H54 (cell line): ENCODE data around the gene PTPRCAP.

ENCODE experiments used
- DNase-seq: peaks from one replicate; pipeline ENCODE4 v3.0.0; 2011; ENCODE audit warnings: low spot score, mixed read lengths; ENCODE audit not compliant: insufficient read length
- FAIRE-seq: peaks from 3 replicates; lab custom pipeline; 2011; peaks lifted over from hg19 to GRCh38; lab: Jason Lieb, UNC
- POLR2A ChIP-seq: IDR thresholded peaks from 2 replicates; pipeline ENCODE4 v1.6.1; 2011; ENCODE audit warnings: low read depth, mild to moderate bottlenecking, low read length

The PTPRCAP gene

DNA sequence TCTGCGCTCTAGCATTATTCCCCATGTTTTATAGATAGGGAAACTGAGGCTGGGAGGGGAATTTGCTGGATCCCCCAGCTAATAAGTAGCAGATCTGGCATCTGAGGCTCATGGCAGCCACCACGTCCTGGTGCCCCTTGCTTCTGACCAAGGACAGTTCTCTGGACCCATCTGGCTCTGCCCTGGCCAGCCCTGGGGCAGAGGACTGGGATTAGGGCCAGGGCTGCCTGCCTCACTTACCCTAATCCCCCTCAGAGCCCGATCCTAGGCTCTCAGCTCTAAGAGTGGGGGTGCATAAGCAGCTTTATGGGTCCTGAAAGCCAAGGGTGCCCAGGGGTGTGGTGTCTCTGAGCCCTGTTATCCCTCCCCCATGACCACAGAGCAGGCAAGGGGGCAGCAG is 17.6 kb upstream of the PTPRCAP start, which contains the start of gene CABP4:
CABP4 (plus strand) TSS at position 301 of the 400 bp plus-strand sequence; CDS start at position 371, 70 bp downstream.
- DNase-seq (no peak), FAIRE-seq (no peak)
- no peak for TF ChIP-seq POLR2A

DNA sequence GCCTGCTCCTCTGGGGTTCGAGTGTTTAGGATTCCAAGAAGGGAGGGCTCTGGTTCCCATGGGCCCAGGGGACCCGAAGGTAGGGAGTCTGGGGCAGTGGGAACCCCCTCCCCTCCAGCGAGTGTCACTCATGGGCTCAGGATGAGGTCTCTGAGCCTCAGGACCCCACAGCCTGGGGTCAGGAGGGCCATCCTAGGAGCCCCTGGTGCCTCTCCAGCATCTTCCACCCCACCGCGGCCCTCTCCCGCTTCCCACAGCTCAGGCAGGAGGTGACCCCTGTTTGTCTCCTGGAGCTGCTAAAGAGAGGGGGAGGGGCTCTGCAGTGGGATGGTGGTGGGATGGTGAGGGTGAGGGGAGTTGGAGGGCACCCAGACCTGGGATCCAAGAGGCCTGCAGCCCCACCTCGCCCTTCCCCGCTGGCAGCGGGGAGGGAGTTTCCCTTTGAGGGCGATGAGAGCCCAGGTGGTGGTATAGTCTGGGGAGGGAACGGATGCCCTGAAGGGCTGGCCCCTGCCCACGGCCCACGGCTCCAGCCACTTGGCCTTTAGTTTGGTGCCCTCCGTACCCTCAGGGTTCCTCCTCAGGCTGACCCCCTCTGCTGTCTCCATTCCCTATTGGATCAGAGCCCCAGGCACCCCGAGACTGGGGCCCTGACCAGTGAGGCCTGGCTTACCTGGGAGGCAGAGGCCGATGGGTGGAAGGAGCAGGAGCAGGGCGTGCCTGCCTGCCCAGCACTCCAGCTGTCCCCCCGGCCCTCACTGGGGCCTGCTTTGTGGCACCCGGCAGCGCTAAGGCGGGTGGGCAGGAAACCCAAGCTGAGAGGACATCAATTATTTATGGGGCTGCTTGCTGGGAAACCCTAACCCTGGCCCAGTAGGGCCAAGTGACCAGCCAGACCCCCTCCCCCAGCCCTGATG is 16.6 kb upstream of the PTPRCAP start:
- FAIRE-seq, result no peak
- no peak for DNase-seq
- no peak for TF ChIP-seq POLR2A

DNA sequence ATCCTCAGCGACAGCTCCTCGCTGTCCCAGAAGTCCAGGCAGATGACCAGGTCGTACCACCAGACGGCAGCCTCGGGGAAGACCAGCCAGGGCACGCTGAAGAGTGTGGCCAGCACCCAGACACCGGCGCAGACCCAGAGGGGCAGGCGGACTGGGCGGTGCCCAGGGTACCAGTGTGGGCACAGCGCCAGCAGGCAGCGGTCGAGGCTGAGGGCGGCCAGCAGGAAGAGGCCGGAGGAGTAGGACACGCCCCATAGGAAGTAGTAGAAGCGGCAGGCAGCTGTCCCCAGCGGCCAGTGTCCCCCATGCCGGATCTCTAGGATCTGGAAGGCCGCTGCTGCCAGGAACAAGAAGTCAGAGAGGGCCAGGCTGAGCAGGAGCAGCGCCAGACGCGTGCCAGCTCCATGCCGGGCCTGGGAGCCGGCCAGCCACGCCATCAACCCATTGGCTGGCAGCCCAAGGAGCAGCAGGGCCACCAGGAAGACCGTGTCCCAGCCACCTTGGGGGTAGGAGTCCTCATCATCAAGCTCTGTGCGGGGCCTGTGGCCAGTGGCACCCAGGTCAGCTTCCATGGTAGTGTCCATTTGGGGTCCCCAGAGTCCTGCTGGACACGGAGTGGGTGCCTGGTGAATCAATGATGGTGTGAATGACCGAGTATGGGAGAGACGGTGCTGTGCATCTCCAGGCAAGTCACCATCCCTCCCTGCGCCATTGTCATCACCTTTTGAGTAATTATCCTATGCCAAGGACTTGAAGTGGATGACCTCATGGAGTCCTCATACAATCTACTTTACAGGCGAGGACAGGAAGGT is 14.9 kb upstream of the PTPRCAP start, which contains the start of gene GPR152:
GPR152 (minus strand) TSS at position 589 of the 812 bp plus-strand sequence; CDS start at position 584, 5 bp downstream.
- no peak for FAIRE-seq
- TF ChIP-seq POLR2A, result no peak
- no peak for DNase-seq

DNA sequence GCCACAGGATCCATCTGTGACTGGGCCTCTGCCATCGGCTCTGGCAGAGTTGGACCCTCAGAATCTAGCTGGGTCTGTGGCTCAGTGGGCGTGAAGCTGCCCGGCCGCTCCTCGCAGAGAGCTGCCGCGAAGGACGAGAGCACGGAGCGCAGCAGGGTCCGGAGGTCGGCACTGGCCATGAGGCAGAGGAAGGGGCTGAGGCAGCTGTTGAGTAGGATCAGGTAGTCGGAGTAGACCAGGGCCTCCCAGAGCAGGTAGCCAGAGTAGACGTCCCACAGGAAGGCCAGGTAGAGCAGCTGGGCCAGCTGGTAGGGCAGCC is 14.1 kb upstream of the PTPRCAP start:
- TF ChIP-seq POLR2A, result no peak
- no peak for FAIRE-seq
- DNase-seq, result no peak

DNA sequence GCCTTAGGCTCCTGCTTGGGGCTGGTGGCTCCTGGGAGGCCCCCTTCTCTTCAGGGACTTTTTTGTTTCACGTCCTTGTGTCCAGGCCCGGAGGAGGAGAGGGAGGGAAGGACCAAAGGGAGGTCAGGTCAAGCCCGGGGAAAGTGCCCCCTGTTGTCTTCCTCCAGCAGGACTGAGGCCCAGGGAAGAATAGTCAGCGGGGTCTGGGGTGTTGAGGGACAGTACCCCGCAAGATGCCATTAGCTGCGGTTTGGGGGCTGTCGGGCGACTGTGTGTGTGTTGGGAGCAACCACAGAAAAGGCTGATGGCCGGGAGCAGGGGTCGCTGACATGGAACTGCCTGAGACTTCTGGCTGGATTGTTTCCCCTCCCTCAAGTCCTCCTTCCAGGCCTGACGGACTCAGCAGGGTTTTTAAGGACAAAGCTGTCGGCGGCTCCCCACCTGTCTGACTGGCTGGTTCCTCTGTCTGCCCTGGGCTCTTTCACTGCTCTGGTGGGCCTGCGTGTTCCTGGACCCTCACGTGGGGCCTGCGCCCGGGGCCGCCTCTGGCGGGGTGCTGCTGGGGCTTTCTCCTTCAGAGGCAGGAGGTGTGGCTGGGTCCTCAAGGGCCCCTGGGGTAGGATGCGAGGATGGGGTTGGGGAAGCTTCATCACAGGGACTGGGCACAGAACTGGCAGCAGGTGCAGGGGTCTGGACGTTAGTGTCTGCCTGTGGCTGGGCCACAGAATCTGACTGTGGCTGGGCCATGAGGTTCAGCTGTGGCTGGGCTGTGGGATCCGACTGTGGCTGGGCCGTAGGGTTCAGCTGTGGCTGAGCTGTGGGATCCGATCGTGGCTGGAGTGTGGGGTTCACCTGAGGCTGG is 13.5 kb upstream of the PTPRCAP start:
- DNase-seq, result no peak
- no peak for TF ChIP-seq POLR2A
- no peak for FAIRE-seq

DNA sequence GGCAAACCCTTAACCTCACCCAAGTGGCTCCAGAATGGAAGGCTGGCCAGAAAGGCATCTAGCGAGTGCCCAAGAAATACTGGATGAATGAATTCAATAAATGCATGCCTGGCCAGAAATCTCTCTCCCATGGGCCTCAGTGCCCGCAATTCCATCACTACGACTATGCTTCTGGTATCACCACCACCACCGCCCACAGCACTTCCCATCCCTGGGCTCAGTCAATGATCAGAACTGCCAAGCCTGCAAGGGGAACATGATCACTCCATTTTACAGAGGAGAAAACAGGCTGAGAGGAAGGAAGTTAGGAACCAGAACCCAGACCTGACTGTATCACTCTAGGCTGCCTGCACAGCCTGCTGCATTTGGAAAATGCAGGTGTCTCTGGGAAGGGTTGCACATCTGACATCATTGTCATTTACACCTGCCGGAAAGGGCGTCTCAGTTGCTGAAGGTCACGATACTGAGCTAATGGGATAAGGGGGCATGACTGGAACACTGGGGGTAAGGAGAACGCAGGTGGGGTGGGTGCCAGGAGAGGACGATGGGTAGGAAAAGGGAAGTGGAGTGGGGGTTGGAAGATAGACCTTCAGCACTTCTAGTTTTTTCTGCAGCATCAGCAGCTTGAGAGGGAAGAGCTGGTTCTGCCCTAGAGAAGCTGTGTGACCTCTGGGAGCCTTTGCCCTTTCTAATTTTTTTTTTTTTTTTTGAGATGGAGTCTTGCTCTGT is 11.8 kb upstream of the PTPRCAP start:
- no peak for FAIRE-seq
- no peak for DNase-seq

DNA sequence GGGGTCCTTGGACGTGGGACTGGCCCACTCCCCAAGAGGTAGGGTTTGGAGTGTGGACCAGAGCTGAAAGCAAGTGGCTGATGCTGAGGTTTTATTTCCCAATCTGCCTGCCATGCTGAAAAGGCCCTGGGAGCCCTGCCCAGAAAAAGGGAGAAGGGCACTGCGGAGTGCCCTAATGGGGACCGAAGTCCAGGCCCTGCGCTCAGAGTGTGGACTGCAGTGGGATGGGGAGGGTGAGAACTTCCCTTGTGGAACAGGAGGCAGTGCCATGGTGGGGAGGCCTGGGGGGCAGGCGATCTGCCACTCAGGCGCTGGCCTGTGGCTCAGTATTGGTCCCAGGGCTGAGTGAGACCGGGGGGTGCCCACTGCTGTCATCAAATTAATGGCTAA is 10.7 kb upstream of the PTPRCAP start:
- DNase-seq, result no peak
- TF ChIP-seq POLR2A, result no peak
- no peak for FAIRE-seq

More for the DNA sequence above, 11.8 kb upstream of the PTPRCAP start:
- TF ChIP-seq POLR2A, result no peak

DNA sequence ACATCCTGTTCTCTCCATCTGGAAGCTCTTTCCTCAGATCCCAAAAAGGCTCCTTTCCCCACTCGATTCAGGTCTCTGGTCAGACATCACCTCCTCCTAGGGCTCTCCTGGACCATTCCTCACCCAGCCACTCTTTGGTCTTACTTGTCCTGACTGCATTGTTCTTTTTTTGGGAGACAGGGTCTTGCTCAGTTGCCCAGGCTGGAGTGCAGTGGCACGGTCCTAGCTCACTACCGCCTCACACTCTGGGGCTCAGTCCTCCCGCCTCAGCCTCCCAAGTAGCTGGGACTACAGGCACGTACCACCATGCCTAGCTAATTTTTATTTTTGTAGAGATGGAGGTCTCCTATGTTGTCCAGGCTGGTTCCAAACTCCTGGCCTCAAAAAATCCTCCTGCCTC is 8.0 kb upstream of the PTPRCAP start:
- no peak for TF ChIP-seq POLR2A
- no peak for DNase-seq
- no peak for FAIRE-seq

DNA sequence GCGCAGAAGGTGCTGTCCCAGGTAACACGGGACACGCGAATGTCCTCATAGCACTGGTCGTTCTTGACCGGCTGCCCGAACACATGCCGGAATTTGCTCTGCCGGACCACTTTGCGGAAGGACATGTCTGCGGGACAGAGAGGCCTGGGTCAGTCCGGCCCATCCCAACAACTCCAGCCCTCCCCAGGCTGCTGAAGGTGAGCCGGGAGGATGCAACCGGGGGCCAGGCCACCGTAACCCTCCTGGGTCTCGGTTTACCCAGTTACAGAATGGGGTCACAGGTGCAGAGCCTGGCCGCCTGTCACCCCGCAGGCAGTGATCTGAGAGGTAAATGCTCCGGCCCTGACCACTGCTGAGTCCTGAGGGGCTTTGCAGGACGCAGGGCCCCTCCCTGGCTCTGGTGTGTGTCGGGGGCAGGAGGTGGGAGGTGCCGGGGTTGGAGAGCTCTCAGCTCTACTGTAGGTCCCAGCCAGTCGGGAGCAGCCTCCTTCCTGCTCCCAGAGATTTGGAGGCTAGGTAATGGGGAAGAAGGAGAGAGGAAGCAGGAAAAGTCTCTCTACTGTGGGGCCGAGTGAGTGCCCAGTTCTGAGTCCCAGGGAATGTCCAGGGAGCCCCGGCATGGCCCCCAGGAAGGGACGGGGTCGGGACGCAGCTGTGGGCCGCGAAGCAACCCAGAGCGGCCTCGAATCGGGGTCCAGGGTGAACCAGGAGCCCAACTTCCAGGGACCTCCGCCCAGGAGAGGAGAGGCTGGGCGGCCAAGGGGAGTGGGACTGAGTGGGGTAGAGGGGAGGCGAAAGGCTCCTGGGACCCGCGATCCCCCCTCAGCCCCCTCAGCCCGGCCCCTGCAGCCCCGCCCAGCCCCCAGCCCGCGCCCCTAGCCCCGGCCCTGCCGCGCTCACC is 5.3 kb upstream of the PTPRCAP start:
- no peak for FAIRE-seq
- TF ChIP-seq POLR2A, result no peak
- DNase-seq, result no peak

DNA sequence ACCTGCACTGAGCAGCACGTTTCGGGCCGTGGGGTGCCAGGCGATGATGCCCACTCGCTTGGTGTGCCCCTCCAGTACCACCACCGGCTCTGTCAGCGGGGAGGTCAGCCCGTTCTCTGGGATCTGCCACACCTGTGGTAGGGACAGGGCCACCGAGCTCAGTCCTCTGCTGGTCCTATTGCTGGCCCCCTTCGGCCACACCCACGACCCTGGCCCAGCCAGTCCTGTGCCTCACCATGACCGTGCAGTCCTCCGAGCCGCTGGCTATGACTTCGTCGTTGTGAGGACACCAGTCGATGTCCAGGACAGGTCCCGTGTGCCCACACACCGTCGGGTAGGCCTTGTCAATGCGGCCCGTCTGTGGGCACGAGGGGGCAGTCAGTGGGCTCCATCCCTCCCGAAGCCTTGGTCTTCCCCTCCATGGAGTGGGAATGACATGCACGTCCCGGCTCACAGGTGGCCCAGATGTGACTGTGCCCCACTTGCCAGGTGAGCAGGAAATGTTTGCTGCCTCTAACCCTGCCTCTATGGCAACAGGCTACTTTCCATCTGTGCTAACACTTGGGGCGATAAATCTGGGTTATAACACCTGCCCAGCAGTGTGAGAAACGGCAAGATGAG is 4.4 kb upstream of the PTPRCAP start:
- TF ChIP-seq POLR2A, result no peak
- FAIRE-seq (no peak), DNase-seq (no peak)

DNA sequence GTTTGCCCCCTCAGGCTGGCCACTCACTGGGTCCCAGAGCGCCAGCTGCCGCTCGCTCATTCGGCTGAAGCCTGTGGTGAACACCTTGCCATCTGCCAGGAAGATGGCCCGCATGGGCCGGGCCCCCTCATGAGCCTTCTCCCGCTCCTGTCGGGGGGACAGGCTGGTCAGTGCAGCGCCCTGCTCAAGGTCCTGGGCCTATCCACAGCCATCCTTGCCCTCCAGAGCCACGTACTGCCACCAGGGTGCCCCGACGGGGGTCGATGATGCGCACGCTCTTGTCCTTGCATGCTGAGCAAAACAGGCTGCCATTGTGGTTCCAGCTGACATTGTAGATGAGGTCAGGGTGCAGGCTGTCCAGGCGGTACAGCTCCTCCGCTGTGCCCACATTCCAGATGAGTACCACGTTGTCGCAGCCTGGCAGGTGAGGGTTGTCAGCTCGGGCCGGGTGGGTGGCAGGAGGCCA is 3.6 kb upstream of the PTPRCAP start:
- DNase-seq, result no peak
- no peak for FAIRE-seq
- no peak for TF ChIP-seq POLR2A
